Stimulated activated naive CD4-positive, alpha-beta T cell treated with Interleukin-2 at 50 U/mL for 16 hours (primary cell): ENCODE measurements around the gene NME5.
"Not testable (repeated sequence)": the region's sequence is repeated elsewhere in the genome, so short reads cannot be mapped to it uniquely, and the experiment has no call there.

Source experiments
- DNase-seq: peaks from one replicate; lab custom pipeline; 2025; lab: John Stamatoyannopoulos, UW

NME5 gene, protein sequence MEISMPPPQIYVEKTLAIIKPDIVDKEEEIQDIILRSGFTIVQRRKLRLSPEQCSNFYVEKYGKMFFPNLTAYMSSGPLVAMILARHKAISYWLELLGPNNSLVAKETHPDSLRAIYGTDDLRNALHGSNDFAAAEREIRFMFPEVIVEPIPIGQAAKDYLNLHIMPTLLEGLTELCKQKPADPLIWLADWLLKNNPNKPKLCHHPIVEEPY

DNA sequence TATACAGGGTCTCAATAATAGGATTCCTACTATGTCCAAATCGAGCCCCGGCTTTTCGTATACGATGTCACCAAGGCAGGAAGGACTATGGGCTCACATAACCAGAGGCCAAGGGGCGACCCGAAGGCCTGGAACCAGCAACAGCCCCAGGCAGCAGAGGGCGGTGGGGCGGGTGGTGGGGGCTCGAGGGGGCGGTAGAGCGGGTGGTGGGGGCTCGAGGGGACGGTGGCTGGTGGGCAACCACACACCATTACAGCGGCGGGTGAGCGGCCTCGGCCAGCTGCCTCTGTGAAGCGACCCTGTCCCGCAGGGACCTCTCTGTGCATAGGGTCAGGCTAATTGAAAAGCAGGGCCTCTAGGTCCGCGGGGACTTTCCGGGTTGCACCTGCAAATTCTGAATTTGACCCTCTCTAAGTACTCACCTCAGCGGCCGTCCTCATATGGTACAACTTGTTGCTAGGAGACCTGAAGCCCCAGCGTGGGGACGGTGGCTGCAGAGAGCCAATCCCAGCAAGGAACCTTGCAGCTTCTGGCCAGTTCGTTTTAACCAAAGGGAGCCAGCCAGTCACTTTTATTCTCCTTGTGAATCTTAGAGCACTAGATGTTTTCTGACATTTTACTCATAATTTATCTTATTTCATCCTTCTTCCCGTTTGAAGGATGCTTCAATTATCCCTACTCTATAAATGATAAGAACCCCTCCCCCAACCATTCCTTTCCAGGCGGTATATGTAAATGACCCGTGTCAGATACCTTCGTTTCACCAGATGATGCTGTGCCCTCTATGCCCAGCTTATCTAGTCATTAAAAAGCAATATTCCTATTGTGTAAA is at the start of gene NME5:
Gene NME5 (minus strand): TSS at position 480 of the 832 bp plus-strand sequence. CDS start 648 bp downstream, outside the sequence.
- DNase-seq = no peak

DNA sequence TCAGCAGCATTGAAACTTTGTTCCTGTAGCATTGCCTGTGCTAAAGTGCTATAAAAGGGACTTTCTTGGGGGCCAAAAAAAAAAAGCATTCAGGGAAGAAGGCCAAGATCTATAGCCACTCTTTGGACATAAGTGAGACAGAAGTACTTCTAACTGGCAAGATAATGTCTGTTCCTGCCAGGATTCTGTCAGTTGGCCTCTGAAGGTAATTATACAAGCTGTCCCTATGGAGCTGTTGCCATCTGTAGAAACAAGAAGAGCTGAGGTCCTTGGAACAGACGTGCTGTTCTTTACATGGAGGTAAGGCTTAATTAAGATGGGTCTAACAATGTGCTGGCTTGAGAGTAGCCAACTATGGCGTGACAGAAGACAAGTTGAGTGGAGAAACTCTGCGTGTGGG is 49.4 kb upstream of the NME5 start:
- DNase-seq = no peak

DNA sequence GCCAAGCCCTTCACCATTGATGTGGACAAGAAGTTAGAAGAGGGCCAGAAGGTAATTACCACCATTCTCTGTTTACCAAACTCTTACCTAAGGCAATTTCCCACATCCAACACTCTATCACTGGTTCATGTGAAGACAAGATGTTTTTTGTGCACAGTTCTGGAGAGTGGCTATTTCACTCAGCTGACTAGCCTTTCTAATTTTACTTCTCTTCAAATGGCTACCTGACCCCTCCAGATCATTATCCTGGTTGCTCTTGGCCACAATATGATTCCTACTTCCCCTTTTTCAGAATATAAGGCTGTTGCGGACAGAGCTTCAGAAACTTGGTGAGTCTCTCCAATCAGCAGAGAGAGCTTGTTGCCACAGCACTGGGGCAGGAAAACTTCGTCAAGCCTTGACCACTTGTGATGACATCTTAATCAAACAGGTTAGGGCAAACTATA is 46.8 kb upstream of the NME5 start:
- DNase-seq = no peak

DNA sequence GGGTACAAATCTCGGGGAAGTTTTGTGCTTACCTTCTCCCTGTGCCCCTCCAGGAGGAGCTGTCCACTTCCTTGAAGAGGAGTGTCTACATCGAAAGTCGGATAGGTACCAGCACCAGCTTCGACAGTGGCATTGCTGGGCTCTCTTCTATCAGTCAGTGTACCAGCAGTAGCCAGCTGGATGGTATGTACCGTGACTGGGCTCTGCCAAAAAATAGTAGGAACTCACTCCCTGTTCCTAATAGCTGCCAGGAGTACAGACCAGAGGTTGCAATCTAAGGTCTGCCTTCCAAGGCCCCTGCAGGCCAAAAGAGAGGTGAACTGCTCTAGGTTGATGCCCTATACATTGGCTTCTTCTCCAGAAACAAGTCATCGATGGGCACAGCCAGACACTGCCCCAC is 43.6 kb upstream of the NME5 start:
- DNase-seq = no peak

DNA sequence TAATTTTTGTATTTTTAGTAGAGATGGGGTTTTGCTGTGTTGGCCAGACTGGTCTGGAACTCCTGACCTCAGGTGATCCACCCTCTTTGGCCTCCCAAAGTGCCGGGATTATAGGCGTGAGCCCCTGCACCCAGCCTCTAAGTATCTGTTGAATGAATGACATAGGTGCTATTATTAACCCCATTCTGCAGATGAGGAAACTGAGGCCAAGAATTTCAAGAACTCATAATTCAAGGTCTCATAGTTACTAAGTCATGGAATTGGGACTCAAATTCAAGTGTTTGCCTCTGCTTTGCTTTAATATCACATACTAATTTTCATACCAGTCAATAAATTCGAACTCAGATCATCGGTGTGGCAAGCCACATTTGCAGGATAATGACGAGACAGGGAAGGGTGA is 41.6 kb upstream of the NME5 start:
- DNase-seq = no peak

DNA sequence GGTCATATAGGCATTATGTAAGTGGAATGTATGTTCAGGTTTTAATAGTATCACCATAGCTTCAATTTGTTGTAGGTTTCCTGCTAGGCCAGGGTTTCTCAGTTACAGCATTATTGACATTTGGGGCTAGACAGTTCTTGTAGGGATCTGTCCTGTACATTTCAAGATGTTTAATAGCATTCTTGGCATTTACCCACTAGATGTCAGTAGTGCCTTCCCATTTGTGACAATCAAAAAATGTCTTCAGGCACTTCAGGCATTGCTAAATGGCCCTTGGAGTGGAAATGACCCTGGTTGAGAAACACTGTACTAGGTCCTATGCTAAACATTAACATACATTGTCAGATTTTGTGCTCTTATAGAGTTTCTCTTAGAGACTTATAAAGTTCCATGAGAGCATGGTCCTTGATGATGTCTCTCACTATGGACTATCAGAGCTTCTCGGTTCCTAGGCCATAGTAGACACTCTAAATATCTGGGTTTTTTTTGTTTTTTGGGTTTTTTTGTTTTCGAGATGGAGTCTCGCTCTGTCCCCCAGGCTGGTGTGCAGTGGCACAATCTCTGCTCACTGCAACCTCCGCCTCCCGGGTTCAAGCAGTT is 41.1 kb upstream of the NME5 start:
- DNase-seq = no peak

DNA sequence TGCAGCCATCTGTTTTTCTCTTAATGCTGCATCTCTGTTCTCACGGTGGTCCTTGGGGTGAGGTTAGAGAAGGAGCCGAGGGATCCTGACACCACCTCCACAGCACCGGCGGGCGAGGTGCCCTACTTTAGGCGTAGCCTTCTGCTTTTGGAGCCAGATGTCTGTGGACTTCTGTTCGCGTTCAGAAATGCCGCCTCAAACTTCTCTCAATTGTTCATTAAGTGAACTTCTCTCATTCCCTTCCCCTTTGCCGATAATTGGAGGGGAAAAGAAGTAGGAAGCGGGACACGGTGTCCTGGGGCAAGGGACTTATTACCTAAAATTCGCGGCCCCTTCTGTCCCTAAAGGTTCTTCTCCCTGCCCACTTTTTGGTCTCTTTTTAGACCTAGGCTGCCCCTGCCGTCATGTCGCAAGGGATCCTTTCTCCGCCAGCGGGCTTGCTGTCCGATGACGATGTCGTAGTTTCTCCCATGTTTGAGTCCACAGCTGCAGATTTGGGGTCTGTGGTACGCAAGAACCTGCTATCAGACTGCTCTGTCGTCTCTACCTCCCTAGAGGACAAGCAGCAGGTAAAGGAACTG is 40.1 kb upstream of the NME5 start:
- no peak for DNase-seq

DNA sequence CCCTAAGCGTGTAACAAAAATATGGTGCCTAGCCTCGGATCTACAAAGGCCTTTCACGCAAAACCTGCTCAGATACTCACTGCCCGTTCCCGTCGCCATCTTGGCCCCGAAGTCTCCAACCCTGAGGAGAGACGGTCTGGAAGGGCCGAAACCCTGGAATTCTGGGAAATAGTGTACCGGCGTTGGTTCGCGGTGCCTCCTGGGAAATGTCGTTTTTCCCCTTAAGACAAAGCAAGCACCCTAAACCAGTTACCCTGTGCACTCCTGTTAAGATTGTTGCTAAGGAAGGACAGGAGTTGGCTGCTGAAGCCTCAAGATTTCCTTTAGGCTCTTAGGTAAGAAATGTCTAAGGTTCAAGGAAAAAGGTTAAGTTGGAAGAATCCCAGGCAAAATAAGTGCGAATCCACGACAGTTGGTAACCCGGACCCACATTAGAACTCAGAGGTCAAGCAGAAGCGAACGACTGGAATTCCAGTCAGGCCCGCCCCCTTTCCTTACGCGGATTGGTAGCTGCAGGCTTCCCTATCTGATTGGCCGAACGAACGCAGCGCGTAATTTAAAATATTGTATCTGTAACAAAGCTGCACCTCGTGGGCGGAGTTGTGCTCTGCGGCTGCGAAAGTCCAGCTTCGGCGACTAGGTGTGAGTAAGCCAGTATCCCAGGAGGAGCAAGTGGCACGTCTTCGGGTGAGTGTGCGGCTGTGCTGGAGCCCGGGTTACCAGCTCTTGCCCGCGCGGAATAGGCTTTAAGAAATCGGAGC is 39.5 kb upstream of the NME5 start, which contains the start of the genes BRD8 and KIF20A:
Gene BRD8 (minus strand): TSS at position 115 of the 761 bp plus-strand sequence. CDS start 16 bp downstream, at position 99.
Gene KIF20A (plus strand): TSS at position 597 of the 761 bp plus-strand sequence. CDS start 569 bp downstream, outside the sequence.
- peak; percentile 89 for DNase-seq

DNA sequence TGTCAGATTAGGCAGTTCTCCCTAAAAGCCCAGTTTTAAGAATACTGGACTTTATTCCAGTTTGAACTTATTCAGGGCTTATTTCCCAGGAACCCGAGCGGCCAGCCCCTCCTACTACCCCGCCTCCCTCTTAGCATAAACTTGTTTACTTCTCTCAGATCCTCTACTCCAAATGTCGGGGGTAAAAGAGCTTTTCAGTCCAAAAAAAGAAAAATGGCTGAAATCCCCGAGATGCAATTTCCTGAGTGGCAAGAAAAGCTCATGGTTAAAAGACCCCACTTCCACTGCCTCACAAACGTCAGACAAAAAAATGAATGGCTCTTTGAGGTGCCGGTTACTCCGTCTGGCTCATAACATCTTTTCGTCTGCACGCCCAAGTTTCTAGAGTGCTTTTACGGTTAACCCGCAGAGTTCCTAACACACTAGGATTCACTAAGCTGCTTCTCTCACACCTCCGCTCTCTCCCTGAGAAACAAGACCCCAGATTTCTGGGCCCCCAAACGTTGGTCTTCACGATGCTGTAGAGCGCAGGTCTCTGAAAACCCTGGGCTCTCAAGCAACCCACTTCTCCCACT is 38.8 kb upstream of the NME5 start:
- DNase-seq = peak; percentile 8

DNA sequence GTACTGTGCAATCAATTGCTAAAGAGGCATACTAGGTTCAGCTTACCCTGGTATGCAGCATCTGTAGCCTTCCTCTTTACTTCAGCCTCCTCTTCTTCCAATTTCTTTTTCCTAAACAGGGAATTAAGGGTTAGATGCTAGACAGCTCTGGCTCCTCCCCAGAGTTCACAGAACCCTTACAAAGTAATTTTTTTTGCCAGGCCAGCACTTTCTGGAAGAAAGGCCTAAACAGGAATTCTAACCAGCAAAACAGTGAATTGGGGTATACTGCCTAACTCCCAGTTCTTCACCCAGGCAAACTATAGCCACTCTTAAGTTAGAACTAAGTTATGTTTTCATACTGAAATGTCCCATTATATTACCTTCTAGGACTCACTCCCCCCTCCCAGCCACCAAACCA is 31.1 kb upstream of the NME5 start:
- DNase-seq = no peak

DNA sequence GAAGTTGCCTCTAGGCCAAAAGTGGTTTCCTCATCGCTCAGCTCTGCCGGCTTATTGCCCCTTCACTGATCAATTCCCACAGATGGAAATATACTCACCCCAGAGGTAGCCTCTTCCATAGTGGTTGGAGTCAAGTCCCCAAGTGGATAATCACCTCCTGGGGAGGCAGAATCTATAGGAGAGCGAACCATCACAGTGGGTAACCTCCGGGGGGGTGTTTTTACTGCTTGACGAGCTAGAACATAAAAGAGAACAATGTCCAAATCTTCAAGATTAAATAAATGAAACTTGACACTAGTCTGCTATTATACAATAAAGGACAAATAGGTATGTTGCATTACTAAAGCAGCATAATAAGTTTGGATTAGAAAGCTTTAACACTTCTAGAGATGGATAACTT is 29.9 kb upstream of the NME5 start:
- DNase-seq = no peak

DNA sequence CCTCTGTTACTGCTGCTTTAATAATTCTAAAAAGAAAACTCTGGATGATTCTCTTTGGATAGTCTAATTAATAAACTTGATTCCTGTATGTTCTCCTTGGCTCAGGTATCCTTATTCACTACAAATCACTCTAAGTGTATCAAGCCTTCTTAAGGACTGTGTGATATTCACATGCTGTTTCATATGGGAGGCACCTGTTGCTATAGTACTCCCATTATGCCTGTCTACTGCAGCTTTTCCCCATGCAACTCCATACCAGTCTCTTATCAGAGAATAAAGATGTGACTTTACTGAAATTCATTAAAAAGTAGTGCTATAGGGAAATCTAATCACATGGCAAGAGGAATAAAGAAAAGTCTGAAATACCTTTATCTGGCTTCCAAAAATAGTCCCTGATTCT is 24.5 kb upstream of the NME5 start:
- DNase-seq = no peak

DNA sequence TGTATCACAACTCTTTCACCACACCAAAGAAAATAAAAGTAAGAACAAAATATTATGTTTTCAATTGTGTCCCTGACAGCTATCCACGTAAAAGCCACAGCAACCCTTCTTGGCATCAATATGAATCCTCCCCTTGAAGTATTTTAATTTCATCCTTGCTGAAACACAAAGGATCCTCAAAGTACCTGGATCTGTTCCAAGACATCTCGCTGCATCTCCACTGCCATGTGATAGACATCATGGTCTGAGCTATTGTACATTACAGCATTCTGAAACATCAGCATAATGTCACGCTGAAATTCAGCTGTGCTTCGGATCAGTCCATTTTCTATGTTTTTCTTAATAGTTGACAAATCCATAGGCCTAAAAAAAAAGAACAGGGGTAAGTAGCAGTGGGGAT is 21.5 kb upstream of the NME5 start:
- no peak for DNase-seq

DNA sequence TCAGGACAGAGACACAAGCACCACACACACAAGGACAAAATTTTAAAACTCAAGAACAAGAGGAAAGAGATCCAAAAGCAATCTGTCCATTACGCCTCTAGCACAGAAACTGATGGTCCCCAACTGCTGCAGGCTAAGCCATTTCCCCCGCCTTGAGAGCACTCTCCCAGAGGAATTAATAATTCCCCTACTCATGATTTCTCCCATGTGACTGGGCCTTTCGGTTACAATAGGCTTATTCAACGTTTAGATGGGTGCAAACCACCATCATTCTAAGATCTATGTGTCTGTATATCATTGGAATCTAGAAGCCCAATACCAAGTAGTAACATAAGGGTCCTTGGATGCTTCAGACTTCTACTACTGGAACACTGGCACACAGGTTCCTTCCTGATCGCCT is 20.4 kb upstream of the NME5 start:
- DNase-seq = no peak

DNA sequence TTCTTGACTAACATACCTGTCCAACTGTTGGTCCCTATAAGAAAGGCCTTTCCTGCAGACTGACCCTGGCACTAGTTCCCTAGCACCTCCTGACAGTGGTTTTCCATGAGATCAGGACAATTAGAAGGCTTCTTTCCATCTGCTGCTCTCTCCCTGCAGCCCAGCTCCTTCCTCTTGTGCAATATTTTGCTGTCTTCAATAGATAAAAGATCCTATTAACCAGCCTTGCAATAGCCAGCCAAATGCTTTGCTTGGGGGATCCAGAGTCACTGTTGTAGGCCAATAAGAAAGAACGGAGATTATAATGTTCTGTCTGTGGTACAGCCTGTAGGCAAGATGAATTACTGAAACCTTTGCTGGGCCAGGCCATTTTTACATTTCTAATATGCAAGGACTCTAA is 18.4 kb upstream of the NME5 start:
- no peak for DNase-seq

DNA sequence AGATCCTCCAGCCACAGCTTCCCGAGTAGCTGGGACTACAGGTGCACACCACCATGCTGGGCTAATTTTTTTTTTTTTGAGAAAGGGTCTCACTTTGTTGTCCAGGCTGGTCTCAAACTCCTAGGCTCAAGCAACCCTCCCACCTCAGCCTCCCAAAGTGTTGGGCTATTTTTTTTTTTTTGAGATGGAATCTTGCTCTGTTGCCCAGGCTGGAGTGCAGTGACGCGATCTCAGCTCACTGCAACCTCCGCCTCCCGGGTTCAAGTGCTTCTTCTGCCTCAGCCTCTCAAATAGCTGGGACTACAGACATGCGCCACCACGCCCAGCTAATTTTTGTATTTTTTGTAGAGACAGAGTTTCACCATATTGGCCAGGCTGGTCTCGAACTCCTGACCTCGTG is 16.7 kb upstream of the NME5 start:
- not testable (repeated sequence) for DNase-seq

DNA sequence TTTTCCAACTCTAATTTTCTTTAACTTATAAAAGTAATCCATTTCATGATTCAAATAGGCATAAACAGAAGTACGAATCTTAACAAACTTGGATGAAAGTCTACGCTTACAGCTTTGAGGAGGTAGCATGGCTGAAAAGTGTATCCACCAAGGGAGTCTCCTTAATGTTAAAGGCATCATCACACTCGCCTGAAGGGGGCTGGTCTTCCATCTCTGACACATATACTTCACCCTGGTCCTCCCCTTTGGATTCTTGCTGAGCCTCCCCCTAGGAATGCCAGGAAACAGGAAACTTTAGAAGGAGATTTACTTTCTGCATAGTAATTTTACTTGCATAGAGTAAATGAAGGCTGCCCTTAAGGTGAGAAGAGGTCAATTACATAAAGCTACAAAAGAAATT is 10.3 kb upstream of the NME5 start:
- DNase-seq = no peak

DNA sequence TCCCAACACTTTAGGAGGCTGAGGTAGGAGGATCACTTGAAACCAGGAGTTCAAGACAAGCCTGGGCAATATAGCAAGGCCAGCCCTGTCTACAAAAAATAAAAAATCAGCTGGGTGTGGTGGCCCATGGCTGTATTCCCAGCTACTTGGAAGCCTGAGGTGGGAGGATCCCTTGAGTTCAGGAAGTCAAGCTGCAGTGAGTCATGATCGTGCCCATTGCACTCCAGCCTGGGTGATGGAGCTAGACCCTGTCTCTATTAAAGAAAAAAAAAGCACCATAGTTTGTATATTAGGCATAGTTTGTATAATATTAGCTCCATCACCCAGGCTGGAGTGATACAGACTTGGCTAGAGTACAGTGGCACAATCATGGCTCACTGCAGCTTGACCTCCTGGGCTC is 9.6 kb upstream of the NME5 start:
- no peak for DNase-seq

DNA sequence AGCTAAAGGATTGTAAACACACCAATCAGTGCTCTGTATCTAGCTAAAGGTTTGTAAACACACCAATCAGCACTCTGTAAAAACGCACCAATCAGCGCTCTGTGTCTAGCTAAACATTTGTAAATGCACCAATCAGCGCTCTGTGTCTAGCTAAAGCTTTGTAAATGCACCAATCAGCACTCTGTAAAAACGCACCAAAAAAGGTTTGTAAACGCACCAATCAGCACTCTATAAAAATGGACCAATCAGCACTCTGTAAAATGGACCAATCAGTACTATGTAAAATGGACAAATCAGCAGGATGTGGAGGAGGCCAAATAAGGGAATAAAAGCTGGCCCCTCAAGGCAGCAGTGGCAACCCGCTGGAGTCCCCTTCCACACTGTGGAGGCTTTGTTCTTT is 4.3 kb upstream of the NME5 start:
- not testable (repeated sequence) for DNase-seq

DNA sequence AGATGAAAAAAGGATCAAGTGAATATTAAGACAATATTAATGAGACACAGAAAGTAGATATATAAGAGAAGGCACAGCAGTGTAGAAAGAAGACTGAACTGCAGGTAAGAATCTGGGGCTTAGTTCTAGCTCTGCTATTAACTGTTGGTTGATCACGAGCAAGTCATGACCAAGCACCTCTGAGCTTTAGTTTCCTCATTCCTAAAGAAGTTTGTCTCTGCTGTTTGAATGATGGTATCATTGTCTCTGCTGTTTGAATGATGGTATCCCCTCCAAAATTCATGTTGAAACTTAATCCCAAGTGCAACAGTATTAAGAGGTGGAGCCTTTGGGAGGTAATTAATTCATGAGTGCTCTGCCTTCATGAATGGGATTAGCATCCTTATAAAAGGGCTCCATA is 2.5 kb upstream of the NME5 start:
- DNase-seq = no peak

DNA sequence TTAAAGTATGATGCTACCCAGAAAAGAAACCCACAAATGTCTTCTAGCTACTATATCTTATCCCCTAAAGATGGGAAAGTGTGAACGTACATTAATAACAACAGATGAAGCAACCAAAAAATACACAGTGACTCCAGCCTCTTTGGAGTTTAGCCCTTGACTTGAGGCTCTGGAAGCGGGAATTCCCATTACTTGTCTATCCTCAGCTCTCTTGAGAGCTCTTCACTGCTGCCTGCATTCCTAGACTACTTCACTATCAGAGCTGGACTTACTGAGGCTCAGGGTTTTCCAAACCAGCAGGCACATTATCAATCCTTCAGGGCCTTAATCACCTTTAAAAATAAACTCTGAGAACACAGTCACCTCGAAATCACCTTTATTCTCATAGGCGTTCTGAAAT is 1.0 kb upstream of the NME5 start:
- no peak for DNase-seq

DNA sequence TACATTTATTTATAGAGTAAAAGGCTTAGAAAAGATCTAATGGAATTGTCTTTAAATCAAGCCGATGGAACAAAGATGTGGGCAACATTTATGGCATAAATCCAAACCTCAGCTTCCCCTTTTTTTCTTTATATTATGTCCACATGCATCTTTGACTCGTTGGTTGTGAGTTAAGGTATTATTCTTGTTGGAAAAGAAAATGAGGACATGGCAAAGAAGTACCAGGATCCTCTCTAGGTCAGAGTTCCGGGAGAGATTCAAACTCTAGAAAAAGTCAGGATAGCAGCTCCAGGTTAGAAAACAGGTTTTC is 508 bp upstream of the NME5 start:
- no peak for DNase-seq
